GM18499 (cell line): ENCODE measurements around the gene CYP26B1.

Experiments
- ATAC-seq: cut with Tn5 transposase; IDR thresholded peaks from one replicate; pipeline ENCODE4 v1.9.1; 2021; ENCODE audit warnings: moderate number of reproducible peaks; ENCODE audit not compliant: insufficient read depth, unreplicated experiment

CYP26B1 gene

DNA sequence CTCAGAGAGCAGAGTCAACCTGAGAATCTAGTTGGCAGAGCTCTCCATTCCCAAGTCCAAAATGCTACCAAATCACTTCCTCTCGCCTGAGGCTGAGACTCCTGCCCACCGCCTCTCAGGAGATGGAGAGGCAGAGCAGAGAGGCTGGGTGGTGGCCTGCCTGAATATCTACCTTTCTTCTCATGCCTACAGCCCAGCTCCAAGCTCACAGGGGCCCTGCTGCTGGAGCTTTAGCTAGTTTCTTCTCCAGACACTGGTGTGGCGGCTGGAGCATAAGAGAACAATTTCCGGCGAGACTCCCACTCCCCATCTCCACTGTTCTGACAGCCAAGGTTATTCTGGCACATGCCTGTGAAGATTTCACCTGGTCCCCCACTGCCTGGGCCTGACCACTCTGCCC, 8.1 kb upstream of the CYP26B1 start:
- no peak for ATAC-seq

DNA sequence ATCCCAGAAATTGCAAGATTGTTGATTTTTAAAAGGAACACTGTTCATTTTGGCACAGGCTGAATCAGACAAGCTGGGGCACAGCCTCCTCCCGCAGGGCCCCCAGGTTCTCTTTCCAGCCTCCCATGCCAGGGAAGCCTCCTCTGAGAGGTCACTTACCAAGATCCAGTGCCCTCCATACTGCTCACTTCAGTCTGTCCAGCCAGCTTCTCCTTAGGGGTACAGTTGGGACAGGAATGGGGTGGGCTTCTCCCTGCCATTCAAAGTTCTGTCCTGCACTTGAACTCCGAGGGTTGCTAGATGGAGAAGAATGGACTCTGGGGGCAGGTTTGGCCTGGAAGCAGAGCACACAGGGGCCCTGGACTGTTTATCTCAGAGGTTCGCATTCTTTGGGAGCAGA, 7.5 kb upstream of the CYP26B1 start:
- no peak for ATAC-seq

DNA sequence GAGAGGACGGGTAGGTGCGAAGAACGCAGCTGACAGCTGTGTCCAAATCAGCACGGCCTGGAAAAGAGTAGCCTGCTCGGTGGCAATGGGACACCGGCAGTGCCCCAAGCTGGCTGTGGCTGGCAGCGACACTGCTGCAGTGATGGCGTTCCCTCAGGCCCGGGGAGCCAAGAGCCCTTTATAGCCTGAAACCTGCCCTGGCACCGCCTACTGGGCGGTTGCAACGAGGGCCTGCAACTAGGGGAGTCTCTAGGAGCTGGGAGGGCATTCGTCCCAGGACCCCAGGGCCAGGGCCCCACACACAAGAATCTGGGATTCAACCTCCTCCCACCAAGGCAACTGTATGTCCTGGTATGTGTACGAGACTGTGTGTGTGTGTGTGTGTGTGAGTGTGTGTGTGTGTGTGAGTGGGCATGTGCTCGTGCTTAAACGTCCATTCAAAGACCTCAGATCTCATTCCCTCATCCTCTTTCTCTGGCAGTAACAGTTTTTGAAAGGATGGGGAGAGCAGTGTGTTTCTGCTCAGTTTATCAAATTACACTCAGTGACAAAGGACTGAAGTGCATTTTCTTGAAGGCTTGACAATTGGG, 6.8 kb upstream of the CYP26B1 start:
- no peak for ATAC-seq

DNA sequence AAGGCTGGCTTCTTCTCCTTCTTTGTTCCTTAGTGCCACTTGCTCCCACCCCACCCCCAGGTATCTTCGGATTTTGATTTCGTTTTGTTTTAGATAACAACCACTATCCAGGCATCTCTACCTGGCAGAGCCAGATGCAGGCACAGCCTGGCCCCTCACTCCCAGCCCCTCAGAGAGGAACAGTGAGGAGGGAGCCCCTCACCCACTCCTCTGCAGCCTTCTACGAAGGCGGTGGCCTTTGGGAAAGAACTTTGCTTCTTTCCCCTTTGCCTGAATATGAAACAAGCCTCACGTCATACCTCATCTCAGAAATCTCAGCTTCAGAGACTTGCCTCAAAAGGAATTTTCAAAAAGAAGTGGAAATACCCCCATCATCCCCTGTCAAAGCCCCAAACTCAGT, 6.3 kb upstream of the CYP26B1 start:
- no peak for ATAC-seq

DNA sequence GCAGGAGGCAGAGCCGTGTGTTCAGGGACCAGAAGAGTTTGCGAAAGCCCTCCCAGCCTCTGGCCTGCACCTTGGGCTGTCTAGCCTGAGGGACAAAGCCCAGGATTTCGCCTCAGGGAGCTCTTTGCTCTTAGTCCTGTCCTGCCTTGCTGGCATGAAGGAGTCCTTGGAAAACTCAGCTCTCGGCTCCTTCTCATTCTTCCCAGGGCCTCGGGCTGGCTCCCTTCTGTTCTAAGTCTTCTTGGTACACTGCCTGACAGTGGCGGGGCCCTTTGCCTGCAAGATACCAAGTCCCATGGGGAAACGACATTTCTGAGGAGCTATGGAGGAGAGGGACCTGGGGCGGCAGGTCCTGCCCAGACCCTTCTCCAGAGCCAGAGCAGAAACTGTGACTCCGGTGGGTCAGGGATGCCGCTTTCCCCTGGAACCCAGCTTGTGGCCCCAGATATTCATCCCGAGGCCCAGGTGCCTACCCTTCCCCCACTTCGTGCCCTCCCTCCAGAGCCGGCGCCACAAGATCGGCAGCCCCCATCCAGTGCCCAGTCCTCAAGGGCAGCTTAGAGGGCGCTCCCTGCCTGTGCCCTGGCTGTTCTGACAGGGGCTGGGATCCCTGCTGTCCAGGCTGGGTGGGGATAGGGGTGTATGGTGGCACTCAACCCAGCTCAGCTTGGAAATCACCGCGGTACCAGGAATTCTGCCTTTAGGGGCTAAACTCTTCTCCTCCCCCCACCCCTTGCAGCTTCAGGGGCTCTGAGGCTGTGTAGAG, 5.5 kb upstream of the CYP26B1 start:
- ATAC-seq: no peak

DNA sequence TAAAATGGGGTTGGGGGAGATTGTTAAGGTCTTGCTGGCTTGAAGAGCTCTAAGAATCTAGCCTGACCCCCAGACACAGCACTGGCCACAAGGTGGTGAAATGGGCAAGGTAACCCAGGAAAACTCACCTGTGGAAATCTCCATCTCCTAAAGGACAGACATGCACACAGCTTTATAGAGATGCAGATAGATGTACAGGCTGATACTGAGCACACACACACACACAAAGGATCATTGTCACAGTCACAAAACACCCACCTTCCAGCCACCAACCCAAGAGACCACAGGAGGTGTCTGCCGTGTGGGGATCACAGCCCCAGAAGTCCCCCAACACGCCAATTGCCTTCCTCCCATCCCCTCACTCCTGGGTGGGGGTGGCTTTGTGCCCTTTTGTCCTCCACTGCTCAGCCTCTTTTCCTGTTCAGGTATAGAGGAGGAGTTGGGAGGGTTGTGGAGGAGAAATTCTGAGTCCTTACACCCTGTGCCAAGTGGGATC, 3.2 kb upstream of the CYP26B1 start:
- ATAC-seq: no peak

DNA sequence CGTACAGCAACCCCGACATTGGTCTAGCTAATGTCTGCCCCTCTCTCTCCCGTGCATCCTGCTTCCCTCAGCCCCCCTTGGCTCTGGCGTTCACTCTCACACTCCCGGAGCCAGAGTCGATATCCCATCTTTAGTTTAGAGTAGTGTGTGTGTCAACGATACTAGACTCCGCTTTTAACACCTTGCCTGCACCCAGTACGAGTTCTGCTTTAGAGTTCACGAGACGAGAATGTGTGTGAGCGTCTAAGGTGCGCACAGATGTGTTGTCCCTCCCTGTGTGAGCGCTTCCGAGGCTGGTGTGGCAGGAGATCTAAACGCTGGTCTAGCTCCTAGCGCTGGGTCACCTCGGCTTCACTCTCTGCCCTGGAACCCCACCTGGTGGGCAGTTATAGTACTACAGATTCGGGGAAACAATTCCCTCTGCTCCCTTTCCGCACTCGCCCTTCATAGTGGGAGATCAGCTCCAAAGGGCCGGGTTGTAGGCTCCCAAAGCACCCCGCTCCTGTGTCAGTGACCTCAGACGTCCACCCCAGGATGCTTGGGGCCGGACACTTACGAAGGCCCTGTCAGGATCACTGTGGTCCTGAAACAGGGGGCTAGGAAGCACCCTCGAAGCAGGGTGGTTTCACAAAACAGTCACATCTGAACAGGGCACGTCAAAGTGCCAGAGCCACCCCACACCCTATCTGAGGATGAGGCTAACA, 2.6 kb upstream of the CYP26B1 start:
- no peak for ATAC-seq

DNA sequence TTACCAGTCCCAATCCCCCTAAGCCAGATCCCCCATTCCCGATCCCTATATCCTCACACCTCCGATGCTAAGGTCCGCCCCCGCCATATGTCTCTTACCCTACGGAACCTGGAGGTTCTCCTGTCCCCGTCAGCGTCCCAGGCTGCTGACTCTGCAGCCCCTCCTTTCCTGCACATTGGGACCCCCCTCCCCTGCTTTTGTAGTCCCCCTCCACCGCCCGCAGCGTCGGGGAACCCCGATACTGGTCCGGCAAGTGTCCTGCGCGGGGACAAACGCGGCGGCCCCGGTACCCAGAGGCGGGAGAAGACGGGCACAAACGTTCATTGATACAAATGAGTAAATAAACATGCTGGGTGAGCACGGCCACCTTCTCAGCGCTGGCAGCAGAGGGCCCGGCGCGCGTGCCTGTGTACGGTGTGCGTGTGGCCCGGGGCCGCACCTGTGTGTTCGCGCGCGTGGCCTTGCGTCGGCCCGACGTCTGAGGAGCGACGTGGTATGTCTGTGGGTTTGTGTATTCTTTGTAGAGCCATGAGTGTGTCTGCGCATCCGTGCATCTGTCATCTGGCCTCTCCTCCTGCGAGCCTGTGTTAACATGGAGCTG, 2.0 kb upstream of the CYP26B1 start:
- no peak for ATAC-seq

DNA sequence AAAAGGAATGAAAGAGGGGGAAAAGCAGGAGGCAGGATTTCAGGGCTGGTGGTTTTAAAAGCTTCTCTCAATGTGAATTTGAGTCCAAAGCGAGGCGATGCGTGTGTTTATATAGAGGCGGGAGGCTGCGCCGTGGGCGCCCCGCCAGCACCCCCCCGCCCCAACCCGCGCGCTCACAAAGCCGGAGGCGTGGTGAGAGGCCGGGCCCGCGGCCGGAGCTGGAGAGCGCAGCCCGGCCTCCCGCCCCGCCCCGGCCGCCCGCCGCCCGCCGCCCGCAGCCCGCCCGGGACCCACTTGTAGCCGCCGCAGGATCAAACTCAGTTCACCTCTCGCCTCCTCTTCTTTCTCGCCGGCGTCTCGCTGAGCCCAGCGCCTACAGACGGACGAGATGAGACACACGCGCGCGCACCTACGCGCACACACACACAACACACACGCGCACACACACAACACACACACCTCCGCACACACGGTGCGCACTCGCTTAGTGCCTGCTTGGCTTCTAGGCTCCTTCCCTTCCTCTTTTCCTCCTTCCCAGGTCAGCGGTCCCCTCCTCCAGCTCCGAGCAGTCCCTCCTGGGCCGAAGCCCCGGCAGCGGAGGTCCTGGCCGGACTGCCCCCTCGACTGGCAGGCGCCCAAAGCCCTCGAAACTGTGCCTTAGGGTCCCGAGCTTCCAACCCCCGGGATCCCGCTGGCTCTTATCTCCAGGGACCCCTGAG, 1.3 kb upstream of the CYP26B1 start:
- ATAC-seq: no peak

DNA sequence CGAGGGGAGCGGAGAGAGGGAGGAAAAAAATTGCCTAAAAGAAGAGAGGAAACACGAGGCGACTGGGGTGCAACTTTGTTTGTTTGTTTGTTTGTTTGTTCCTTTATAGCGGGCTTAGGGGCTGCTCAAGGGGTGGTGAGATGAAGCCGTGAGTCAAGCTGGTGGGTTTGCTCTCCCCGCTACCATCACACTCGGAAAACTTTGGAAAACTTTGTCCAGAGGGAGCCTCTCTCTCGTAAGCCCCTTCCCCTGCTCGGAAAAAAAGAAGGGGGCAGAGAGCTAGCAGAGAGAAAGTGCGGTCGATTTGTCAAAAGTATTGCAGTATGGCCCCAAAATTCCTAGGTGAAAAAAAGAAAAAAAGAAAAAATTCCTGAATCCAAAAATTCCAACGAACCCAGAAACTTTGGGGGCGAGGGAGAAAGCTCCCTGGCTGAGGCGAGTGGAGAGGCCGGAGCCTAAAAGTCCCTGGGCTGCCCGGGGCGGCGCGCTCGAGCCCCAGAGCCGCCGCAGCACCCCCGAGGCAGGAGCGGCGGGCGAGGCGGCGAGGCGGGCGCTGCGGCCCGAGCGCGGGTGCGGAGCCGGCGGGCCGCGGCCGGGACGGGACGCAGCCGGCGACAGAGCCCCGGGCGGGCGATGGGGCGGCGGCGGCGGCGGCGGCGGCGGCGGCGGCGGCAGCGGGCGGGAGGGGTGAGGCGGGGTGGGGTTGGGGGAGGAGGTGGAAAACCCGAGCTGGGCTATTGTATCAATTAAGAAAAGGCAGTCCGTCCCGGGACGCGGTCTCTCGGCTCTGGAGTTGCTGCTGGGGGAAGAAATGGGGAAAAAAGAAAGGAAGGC, 558 bp upstream of the CYP26B1 start:
- ATAC-seq: no peak

DNA sequence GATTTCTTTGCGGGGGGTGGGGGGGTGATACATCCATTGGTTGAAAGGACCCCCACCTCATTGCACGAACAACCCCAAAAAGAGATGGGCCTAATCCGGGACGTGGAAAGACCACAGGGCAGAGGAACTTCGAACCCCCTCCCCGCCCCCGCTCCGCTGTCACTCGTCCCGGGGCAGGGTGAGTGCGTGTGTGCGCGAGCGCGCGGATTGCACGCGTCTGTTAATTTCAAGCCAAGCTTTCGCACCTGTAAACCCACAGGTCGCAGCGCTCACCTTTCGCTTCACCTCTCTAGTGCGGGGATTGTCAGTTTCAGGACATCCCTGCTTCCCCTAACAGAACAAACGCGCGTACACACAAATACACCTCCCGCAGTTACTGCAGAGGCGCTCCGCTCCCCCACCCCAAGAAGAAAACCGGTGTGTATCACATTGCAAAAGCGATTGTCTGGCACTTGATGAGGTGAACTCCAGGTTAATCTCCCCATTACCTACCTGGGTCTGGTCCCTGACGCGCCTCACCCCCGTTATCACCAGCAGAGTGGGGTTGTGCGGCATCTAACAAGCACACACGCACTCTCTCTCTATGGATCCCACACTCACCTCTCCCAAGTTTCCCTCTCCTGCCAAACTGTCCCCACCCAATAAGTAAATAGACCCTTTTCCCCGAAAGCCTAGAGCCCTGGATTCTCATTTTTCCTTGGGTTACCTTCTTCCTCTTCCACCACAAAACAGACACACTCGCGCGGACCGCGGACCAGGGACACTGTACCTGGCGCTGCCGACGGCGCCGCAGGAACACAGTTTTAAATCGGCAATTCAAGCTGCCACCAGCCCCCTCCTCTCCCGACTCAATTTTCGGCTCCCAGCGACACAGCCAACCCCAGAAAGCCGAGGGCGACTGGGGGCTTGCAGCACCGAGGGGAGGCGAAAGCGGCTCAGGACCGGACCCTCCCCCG, 1.0 kb downstream of the CYP26B1 start:
- ATAC-seq: no peak

DNA sequence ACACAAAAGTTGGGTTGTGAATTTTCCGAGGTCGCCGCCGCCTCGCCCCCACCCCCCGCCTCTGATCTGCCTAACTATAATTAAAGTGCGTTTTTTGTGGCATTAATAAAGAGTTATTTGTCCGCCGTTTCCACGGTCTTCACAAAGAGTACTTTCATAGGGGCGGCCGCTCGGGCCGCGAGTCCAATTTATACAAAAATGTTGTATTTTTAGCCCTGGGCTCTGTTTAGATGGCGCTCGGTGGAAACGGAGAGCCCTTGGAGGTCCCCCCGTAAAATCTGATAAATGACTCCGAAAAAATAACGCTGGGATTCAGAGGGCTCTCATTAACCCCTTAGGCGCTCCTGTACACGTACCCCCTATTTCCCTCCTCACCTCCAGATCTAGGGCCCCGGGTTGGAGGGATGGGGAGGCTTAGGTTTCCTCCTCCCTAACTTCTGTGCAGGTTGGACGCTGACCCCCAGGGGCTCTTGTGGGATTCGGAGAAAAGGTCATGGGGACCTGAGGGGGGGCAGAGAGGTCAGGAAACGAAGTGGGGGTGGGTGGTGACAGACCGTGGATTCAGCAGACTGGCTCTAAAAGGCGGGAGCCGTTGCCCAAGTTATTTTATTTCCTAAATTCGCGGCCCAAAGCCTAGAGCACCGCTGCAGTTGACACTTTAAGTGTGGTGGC, 1.9 kb downstream of the CYP26B1 start:
- no peak for ATAC-seq

DNA sequence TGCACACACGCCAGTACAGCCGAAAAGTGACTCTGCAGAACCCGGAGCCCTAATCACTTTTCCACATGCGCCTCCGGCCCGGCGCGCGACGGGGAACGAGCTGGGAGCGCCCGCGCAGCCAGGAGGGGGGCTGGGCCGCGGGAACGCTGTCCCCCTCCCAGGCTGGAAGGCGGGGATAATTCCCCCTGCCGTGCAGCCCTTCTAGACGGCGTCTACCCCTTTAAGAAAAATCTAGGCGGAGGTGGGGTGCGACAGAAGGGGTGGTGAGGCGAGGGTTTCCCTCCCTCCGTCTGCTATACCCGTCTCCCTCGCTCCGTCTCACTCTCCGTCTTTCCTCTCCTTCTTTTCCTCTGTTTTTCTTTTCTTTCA, 2.4 kb downstream of the CYP26B1 start:
- no peak for ATAC-seq

DNA sequence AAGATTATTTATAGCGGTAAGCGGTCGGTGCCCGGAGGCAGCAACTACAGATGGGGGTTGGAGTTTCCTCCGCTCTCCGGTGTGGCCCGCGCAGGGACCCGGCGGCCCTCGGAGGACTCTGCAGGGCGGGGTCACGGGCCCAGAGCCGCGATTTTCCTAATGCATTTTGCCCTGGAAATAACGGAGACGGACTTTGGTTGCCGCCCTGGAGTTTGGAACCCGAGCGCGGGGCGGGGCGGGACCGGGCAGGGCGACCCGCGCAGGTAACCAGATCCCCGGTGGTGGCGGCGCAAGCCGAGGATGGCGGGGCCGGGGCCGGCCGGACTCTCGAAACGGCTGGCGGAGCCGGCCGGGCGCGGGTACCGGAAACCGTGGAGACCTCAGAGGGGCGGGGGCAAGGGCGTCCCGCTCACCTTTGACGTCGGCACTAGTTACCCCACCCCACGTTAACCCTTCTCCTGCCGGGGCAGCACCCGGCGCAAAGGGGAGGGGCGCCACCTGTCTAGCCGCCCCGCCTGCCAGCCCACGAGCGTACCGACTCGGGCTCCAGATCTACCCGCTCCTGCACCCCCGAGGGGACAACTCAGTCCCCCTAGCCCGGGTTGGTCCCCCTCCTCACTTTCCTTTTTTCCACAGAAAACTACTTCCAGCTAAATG, 2.9 kb downstream of the CYP26B1 start:
- no peak for ATAC-seq

DNA sequence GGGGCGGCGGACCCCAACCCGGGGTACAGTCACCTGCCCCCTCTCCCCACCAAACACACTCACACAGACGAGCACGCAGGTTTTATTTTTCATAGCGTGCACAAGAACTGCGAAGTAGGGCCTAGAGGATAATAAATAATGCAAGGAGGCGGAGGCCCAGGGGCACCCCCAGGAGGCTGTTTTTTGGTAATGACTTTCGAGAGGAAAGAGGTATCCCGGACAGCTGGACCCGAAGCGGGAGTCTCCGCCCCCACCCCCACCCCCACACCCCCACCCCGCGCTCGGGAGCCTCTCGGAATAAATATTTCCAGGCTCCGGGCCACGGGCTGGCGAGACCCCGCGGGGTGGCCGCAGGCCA, 3.4 kb downstream of the CYP26B1 start:
- no peak for ATAC-seq

DNA sequence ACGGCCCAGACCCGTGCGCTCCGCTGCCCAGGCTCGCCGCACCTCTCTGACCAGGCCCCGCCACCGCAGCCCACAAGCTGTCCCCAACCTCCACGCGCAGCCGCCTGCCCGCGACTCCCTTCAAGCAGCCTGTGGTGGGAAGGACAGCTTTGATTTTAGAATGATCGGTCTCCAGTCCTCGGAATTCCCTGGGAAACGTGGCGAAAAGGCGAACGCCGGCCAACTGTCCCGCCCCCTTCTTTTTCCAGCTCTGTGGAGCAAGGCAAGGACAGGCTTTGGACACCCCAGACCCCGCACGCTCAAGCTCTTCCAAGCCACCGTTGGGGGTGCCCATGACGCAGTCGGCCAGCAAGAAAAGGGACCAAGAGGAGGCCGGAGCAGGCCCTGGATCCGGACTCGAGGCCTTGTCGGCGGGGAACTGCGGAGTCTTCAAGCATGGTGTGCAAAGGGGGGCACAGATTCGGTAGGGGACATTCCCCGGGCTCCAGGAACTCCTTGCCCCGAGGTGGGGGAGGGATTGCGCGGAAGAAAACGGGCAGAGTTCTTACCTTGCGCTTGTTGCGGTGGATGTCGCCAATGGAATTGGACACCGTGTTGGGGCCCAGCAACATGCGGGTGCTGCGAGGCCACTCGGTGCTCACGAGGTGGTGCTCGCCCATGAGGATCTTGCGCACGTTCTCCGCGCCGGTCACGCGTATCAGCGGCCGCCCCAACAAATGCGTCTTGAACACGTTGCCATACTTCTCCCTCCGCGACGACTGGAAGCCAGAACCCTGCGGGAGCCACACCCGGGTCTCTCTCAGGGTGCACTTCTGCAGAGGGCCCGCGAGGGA, 4.0 kb downstream of the CYP26B1 start:
- ATAC-seq: no peak
